ELF-1 (cell line): ENCODE results near the gene PKD1L1.

ENCODE experiments used
- DNase-seq: peaks from one replicate; pipeline ENCODE4 v3.0.0-alpha.2; 2016; ENCODE audit warnings: low read depth, low spot score

The PKD1L1 gene

DNA sequence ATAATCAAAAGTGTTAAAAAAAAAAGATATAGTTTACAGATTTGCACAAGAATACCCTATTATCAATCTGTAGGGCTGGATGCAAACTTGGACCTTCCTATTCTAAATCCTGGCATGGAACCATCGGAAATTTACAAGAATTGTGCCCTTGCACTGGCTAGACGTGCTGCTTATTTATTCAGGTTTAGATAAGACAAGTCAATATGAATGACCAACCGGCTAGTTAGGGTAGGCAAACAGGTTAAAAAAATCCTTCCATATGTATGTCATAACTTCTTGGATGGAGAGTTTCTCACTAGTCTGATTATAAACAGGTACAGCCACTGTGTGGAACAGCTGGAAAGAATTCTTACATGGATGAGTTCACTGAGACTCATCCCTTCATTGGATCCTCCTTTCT is 41.4 kb downstream of the PKD1L1 start:
- no peak for DNase-seq

DNA sequence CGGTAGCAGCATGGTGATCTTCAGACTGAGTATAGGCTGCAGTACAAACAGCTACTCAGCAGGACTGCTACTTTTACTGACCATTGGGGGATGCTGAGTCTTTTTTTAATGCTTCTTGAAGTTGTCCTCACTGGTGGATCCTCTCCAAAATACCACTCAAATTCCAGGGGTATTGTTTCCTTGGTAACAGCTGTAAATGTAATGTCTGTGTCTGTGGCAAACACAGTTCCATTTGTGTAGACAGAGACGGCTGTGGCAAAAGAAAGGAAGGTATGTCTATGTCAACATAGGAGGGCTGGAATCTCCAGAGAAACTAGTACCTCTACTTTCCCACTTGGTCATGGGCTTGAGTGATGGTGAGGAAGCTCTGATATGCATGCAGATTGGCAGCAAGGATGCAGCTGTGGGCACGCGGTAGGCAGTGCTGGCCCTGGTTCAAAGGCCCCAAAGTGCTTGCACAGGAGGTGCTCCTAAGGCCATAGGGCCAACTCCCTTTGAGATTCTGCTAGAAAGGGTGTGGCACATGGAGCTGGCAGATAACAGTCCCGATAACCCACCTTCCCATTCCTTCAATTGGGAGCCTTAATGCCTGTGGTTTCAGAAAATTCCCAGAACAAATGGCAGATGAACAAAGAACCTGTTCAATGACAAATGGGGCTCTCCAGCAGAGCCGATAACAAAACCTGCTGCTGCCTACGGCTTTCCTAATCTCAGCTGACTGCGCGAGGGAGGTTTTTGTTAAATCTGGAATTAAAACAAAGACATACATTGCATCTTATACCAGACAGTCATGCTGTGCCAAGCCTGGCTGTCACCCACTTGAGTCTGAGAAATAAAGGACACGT is 43.0 kb downstream of the PKD1L1 start:
- DNase-seq = peak; percentile 66

DNA sequence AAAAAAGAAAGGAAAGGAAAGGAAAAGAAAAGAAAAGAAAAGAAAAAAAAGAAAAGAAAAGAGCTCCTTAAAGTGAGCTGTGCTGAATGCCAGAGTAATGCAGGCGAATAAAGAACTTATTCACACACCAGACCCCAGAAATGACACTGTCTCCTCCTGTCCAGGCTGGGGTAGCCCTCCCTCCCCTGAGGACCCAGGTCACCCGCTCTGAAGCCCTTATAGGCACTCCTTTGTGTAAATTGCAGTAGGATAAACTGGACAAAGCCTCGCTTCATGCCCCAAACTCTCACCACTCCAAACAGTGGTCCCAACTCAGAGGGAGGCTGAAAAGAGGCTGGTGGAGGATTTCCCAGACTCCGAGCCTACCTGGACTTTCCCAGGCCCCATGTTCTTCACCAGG is 46.3 kb downstream of the PKD1L1 start:
- no peak for DNase-seq

DNA sequence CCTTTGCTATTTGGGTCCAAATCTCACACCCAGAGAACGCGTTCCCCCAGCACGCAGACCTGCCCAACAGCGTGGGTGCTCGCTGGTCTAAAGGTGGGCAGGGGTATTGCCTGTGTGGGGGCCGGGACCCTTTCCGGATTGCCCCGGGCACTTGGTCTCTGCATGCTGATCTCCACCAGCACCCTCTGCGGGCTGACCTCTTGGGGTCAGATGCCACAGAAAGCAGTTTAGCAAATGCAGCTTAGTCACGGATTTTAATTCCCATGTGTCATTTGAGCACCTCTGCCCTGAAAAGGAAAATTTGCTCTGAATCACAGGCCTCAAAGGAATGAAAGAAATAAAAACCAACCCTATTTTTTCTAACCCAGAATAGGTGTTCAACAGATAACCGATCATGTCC is 46.7 kb downstream of the PKD1L1 start:
- peak; percentile 60 for DNase-seq

DNA sequence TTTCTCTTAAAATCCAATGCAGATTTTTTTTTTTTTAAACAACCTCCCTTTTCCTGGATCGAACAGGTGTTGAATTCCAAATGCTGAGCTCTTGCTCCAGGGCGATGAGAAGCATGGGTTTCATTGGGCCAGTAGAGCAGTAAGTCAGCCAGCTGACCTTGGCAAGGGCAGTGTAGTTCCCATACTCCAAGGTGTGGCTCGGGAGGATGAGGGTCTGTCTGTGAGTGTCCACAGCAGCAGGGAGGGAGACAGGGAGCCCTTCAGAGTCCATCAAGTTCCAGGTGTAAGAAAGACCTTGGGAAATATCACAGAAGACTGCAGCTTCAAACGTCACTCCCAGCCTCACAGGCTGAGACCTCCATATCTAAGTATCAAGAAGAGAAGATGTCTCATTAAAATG is 50.4 kb downstream of the PKD1L1 start:
- no peak for DNase-seq

DNA sequence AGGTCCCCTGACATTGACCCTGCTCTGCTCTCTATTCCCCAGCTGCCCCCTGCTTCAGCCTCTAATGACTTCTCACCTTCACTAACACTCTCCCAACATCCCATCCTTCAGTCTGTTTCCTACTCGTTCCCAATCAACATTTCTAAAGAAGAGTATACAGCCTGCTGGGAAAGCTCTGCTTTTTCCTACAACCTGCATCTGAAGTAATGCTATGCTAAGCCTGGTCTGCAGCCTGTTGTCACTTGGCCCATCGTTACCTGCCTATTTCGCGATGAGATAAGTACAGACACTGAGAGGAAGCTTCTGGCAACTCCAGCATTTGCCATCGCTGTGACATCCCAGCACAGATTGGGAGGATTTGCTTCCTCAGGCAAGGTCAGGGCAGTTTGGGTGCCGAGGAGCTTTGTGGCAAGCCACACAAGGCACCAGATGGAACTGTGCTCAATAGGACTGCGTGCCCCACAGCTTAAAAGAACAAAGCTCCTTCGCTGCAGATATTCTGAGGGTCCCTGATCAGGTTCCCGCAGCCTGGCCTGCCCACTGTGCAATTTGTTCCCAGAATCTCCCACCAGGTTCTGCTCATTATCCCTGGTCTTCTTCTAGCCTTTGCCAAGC is 51.4 kb downstream of the PKD1L1 start:
- DNase-seq = peak; percentile 38

DNA sequence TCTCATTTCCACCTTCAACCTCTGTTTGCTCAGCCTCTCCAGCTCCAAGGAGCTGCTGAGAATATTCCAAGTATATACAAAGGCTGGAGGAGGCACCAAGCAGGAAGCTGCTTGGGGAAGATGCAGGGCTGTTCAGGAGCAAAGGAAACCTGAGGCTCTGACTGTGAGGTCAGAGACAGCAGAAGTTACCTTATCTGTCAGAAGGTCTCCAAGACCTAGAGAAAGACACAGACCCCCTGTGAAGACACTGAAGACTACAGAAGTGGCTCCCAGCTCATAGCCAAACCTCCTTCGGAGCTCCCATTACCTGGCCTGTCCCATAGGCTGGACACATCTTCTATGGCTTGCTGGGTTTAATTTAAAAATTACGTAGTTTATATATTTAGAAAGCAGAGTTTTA is 53.2 kb downstream of the PKD1L1 start:
- no peak for DNase-seq

DNA sequence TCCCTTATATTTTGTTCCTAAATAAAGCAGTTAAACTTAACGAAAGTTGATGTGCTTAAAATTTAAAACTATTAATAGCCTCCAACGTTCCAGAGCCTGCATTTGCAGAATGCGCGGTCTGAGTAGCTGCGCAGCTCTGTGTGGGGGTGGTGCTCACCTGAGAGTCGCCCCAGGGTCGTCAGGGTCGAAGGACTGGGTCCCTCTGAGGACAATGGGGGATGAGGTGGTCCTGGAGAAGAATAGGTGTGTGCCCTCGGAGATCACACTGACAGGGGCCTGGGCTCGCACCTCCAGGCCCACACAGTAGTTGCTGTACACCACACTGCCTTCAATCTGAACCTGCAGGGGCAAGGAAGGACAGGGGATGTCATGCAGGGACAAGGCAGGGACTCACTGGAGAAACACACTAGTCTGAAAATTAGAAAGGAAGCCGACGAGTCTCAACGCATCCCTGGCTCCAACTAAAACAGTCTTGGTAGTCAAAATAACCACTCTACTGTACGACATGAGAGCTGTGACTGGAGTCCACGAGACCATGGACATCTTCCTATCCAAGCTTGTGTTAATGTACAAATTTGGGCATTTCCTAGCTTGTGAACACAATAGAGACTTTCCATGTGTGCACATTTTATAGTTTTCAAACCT is 54.4 kb downstream of the PKD1L1 start:
- DNase-seq = no peak

DNA sequence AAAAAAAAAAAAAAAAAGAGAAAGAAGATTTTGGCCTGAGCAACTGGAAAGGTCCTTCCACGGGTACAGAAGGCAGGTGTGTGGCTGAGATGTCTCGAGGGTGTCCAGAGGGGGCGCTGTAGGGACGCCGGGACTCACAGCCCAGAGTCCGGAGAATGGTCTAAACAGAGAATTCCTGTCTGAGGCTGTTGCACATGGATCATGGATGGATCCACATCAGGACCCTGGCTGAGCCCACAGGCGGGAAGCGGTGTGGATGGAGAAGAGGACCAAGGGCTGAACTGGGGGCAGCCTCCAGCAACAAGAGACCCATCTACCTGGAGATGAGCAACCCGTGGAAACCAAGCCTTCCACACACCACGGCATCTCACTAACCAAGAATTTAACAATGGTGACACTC is 55.0 kb downstream of the PKD1L1 start:
- DNase-seq = peak; percentile 58

DNA sequence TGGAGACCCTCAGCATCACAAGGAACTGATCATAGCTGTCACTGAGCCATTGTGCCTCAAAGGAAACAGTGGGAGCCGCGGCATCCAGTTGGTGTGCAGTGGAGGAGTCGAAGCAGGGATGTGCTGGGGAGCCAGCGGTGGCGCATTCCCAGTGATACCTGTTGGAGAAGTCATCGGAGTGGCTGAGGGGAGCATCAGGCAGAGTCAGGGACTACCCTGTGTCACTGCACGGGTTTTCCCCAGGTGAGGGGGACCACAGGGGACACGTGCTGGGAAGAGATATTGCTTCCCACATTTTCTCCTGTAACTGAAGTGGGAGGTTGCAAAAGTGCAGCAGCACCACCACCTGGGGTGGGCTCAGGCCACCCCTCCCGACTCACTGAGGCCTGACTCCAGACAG is 57.7 kb downstream of the PKD1L1 start:
- DNase-seq = no peak

DNA sequence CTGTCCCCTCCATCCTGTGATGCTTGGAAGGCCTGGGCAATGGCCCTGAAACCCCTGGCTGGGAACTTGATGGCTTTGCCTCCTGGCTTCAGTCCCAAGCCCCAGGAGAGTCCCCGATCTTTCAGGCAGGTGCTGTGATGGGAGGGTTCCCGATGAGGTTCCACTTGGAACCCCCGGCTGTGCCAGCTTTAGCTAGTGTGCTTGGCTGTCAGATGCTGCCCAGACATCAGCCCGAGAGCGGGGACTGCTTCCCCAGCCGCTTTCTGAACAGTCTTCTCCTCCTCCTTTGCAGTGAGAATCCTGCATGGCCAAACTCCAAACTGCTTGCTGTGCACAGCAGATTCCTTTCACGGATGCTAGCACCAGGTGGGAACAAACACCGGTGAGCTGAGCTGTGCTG is 58.1 kb downstream of the PKD1L1 start:
- no peak for DNase-seq

DNA sequence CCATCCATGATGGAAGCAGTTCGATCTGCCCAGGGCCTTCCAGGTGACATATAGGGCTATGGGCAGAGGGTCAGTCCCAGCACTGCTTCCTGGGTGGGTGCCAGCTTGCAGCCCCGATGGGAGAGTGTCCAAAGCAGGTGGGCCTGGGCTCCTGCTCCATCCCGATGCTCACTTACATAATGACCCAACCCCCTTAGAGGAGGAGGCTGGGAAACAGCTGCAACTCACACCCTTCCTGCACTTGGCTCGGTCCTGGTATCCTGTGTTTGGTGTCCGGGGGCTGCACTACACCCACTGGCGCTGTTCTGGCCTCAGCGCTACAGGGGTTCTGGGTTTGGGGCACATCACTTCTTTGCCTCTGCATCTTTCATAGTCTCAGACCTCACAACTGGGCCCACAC is 58.5 kb downstream of the PKD1L1 start:
- DNase-seq = no peak

DNA sequence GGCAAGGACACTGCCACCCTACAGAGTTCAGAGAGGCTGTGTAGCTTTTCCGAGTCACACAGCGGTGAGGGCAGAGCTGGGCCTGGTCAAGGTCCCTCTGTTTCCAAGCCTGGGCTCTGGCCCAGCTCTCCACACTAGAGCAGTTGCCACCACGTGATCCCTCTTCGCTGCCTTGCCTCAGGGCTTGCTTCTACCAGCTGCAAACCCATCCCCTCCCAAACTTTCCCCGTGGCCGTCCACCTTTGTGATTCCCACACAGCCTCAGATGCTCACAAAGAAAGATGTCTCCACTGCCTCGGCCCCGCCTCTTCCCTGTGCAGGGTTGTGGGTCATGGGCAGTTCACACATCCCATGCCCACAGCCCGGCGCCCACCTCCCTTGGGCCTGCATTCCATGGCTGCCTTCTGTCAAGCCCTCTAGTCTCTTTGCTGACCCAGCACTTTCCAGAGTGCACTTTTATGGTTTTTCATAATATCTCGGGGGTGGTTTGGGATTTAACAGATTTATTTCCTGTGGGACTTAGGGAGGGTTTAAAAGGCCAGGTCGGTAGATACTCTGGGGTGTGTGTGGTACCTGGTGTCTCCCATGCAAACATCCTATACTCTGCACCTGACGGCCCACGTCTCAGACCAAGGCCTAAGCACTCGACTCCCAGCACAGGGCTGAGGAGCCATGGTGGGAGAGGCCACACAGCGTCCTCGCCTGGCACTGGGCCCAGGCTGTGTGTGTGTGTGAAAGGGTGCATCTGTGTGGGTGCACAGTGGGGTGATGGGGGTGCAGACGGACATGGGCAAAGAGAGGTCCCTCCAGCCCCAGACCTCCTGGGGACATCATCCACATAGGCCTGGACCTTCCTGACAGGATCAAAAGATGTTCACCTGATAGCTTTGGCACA is 59.6 kb downstream of the PKD1L1 start:
- DNase-seq = no peak

DNA sequence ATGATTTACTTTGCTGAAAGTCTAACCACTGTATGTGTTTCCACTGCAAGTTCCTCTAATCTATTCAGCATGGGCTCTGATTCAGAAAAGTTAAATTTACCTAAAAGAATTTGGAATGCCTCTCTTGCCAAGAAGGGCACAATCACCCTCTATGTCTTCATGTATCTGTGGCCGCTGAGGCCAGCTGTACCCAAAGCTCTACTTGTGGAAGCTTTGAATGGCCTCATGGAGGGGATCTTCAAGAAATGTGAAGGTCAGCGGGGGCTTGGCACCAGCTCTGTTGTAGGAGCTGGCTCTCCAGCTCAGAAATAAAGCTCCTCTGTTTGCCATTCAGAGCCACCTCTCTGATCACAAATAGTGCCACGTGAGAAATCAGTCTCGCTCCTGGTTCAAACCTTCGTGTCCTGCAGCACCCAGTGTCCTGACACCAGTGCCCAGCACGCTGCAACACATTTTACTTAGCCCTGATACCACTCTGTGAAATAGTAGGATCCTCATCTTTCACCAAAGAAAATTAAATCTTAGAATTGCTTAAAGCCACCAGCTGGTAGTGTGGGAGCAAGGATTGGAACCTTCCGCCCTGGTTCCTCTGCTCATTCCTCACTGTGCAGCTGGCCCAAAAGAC is 61.1 kb downstream of the PKD1L1 start:
- no peak for DNase-seq

DNA sequence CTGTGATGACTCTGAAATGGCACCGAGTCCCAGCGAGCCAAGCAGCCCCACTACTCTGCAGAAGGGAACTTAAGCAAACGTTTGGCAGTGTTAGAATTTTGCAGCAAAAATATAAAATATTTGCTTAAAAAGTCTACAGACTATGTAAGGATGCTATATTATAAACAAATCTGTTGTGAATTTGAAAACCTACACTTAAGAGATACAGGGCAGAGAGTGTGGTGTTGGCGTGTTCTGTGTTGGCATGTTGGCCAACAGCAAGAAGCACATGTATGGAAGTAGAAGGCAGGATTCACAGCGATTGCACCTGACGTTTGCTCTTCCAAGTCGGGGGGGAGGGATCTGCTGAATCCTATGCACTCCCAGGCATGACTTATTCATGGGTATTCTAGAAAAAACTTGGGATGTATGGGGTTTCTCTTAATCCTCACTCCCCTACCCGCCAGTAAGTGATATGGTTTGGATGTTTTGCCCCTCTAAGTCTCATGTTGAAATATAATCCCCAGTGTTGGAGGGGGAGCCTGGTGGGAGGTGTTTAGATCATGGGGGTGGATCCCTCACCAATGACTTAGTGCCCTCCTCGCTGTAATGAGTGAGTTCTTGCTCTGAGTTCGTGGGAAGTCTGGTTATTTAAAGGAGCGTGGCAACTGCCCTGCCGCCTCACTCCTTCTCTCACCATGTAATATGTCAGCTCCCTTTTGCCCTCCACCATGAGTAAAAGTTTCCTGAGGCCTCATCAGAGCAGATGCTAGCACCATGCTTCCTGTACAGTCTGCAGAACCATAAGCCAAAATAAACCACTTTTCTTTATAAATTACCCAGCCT is 62.1 kb downstream of the PKD1L1 start:
- no peak for DNase-seq

DNA sequence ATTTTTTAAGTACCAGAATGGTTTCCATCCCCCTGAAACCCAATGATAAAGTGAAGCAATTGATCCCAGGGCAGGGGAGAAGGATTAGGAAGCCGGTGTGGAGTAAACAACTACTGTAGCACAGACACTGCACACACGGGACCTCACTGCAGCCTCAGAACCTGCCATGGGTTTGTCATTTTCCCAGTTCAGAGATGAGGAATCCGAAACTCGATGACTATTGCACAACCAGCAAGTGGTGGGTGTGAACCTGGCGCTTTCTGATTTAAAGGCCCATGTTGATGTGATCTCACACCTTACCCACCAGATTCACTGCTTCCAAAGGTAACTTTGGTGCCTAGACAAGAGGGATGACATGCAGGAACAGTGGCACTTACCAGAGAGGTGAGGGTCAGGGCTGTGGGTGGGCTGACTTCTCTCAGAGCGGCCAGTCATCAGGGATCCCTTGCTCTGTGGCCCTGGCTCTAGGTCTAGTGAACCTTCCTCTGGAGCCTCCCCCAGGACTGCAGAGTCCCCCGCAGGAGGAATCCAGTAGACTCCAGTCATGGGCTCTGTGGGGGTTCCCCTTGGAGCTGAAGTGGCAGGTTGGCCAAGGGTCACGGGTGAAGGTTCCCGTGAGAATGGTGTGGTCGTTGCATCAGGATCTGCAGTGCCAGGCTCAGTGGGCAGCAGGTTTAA is 62.8 kb downstream of the PKD1L1 start:
- DNase-seq = no peak

DNA sequence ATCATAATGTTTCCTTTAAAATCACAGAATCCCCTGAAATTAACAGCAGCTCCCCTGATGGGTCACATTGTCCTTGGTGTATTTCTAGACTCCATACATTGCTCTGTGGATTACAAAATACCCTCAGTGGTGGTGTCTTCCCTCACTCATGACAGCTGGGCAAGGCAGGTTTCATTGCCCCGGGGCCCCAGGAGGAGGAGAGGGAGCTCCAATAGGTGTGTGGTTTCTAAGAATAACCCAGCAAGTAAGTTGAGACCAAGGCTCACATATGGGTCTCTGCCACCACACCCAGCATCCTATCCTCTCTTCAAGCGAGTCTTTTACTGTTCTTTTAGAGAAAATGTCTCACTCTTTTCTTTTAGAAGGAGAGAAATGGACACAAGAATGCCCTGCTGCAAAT is 63.6 kb downstream of the PKD1L1 start:
- DNase-seq = no peak

DNA sequence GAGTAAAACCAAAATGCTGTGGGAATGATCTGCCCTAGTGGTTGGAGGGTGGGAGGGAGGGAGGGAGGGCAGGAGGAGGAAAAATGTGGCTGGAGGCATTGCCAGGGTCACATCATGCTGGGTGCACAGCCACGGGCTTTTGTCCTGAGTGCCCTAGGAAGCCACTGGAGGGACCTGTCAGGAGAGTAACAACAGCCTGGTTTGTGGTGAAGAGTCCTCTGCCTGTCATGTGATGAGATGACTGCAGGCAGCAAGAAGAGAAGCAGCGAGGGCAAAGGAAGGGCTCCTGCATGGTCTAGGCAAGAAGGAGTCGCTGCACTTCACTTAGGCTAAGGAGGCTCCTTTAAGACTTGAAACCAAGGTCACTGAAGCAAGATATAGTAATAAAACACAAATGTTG is 65.6 kb downstream of the PKD1L1 start:
- no peak for DNase-seq

DNA sequence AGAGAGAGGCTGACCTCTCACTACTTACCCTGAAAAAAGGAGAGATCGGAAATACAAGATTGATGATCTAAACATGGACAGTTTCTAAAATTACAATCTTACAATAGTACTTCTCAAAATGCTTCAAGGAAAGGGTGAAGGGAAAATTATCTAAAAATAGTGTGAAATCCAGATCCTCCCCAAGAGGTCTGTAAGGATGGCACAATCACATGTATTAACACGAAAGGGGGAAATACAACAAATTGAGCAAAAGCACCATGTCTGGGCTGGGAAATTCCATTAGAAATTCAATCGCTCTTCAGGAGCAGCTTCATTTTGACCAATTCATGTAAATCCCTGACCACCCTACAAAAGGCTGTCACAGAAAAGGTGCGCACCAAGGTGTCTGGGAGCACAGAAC is 67.0 kb downstream of the PKD1L1 start:
- no peak for DNase-seq

DNA sequence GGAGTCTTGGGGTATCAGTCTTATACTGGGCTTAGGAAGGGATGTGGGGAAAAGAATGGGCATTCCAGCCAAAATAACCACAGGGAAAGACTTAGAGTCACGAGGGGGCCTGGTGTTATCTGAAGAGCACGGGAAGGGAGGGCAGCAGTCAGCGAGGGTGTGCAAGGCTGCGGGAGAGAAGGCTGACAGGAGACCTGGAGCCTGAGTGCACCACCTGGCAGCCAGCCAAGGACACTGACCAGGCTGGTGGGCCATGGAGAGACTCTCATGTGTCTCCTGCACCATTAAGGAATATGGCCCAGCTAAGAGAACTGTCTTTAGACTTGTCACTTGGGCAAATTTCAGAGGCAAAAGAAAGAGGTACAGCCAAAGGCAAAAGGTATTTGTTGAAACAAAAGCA is 69.6 kb downstream of the PKD1L1 start:
- no peak for DNase-seq
